GM21447 (cell line): ENCODE data around the gene TBC1D16.
"Not testable (repeated sequence)": the region's sequence is repeated elsewhere in the genome, so short reads cannot be mapped to it uniquely, and the experiment has no call there.

Source experiments
- ATAC-seq: cut with Tn5 transposase; IDR thresholded peaks from one replicate; pipeline ENCODE4 v1.9.1; 2021; ENCODE audit not compliant: unreplicated experiment

The TBC1D16 gene

DNA sequence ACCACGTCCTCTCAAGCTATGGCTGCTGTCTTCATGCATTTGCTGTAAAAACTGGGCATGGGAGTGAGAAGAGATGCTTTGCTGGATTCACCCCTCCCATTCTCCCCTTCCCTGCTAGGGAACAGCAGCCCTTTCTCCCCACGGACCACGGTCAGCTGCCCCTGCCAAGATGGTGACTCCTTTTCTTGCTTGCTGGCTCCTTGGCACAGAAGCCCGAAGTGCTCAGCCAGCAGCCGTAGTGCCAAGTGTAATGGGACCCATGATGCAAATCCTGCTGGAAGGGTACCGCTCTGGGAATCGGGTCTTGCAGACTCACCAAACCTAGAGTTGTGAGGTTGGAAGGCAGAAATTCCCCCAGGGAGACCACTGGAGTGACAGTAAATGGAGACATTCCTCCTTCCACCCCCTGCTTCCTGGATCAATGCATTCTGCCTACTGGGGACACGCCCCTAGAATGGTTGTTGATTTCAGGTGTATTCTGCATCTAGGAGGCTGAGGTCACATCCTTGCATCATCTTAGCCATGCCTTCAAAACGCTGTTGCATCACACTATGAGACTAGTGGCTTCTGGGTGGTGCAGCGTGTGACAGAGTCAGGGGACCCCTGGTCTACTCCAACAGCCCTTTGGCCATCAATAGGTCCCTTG lies 133.4 kb downstream of the TBC1D16 start:
- ATAC-seq, result no peak

DNA sequence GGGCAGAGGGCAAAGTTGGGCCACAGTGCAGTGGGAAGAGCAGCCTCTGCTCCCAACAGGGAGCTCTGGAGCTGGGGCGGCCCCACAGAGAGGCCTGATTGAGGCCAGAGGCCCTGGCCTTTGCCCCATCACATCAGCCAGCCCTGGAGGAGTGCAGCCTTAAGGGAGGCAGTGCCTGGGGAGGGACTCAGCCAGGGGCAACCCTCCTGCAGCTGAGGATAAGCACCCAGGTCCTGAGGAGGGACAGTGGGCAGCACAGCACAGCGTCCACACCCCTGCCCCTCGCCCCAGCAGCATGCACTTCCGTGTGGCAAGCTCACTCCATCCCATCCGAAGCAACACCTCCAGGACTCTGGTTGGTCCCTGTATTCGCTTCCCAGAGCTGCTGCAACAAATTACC lies 134.5 kb downstream of the TBC1D16 start:
- ATAC-seq, result no peak

DNA sequence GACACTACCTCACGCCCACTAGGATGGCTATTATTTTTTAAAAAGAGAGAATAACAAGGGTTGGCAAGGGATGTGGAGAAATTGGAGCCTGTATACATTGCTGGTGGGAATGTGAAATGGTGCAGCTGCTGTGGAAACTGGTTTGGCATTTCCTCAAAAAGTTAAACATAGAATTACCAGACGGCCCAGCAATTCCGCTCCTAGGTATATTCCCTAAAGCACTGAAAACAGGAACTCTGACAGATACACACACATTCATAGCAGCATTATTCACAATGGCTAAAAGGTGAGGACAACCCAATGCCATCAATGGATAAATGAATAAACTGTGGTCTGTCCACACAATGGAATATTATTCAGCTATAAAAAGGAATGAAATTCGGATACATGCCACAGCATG lies 136.1 kb downstream of the TBC1D16 start:
- no peak for ATAC-seq

DNA sequence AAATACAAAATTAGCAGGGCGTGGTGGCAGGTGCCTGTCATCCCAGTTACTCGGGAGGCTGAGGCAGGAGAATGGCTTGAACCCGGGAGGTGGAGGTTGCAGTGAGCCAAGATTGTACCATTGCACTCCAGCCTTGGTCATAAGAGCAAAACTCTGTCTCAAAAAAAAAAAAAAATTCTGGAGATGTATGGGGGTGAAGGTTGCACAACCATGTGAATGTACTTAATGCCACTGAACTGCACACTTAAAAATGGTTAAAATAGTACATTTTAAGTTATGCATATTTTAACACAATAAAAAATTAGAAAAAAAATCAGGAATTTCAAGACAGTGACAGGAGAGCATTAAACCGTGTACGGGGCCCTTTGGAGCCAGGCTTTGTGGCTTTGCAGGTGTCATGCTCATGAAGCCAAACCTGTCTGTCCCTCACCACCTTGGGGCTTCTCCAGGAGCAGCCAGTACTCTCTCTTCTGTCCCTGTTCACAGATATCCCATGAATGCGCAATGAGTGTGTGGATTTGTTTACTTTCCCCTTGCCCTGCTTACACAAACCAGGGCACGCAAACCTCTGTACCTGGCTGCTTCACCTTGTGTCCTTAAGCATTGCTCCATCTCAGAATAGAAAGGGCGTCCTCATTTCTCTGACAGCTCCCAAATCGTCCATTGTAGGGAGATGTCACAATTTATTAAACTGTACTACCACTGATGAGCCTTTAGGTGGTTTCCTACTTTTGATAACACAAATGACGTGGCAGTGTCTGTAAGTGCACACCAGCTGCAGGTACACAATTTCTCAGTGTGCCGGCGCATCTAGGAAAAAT lies 138.2 kb downstream of the TBC1D16 start:
- ATAC-seq, result no peak

DNA sequence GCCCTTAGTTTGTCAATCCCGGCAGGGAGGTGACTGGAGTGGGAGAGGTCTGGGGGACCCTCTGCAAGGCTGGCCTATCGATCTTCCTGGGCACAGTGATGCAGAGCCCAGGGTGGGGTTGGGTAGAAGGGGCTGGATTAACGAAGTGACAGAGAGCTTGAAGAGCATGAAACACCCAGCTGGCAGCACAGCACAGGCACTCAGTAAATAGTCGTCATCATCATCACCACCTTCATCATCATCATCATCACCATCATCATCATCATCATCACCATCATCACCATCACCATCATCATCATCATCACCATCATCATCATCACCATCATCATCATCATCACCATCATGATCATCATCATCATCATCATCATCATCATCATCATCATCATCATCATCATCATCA lies 142.2 kb downstream of the TBC1D16 start:
- not testable (repeated sequence) for ATAC-seq

DNA sequence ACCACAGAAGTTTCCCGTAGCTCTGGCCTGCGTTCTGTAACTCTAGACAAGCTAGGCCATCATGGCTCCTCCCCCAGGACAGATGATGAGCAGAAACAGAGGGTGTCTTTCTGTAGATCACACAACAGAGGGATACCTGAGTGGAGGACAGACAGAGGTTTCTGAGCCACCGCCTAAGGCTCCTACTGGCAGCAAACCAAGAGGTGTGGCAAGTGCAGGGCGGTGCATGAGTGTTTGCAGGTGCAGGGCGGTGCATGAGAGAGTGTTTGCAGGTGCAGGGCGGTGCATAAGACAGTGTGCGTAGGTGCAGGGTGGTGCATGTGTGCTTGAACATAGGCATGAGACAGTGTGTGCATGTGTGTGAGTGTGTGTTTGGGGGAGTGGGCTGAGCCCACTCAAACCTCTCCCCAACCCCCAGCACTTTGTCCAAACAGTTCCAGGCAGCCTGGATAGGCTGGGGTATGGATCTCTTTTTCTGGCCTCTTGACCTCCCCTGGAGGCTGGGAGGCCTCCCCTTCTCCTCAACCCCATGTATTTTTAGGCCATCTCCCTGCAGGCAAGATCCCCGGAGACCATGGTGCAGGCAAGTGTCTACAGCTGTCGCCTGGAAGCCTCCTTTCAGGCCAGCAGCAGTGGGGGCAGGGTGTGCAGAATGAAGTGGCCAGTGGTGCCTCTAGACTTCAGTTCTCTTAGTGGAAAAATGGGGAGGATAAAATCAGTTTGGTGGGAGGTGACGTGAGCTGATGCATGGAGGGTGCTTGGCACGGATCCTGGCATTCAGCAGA lies 143.0 kb downstream of the TBC1D16 start:
- no peak for ATAC-seq

DNA sequence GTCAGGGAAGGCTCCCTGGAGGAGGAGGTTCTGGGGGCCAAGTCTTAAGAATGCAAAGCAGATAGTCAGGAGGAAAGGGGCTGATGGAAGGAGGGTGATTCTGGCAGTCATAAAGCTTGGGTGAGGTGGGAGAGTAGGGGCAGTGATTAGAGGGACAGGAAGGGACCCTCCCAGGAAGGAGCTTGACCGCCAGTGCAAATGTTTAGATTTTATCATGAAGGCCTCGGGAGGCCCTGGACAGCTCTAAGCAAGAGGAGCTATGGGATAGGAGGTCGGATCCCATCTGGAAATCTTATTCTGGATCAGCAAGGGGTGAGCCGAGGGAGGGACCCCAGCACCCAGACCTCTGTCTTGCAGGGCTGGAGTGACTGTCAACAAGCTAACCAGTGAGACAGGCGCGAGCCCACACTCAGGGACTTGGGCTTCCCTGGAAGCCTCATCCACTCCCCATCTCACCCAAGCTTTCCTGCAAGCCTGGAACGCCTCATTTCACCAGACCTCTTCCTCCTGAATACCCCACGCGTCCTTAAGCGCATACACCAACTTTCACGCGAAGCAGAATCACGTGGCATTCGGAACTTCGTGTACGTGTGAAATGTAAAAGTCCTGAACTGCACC lies 144.4 kb downstream of the TBC1D16 start:
- no peak for ATAC-seq

DNA sequence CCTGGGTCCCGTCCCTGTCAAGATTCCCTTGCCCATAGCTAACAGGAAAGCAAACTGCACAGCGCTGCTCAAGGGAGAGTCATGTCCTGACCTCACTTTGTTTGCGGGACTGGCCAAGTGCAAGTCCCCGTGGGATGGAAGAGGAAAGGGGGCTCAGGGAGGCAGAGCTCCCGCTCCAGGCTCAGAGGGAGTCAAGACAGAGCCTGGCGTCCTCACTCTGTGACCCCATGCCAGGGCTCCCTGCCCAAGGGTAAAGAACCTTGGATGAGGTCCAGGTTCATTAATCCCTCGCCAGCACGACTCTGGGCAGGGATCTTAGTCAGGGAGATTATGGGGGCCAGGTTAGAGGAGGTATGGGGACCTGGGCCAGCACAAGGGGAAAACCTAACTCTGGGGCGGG lies 145.0 kb downstream of the TBC1D16 start:
- no peak for ATAC-seq

DNA sequence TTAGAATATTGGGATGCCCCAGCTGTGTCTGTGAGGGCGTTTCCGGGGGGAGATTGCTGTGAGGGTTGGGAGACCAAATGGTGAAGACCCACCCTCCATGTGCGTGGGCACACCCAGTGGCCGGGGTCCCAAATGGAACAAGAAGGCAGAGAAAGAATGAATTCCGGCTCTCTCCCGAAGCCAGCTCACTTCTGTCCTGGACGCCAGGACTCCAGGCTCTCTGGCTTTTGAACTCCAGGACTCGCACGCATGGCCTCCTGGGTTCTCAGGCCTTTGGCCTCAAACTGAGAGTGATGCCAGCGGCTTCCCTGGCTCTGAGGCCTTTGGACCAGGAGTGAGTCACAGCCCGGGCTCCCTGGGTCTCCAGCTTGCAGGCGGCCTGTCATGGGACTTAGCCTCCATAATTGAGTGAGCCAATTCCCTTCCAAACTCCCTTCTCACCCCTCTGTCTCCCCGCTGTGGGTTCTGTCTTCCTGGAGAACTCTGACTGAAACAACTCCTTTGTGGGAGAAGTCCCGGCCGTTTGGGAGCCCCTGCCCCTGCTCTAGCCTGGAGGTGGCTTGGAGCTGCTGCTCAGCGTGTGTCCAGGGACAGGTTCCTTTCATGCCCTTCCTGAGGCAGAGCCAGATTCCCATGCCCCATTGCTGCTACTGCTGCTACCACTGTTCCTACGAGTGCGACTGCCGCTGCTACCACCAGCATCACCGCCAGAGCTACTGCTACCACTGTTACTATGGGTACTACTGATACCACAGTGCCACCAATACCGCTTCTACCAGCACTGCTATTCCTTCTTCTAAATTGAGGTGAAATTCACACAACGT lies 146.6 kb downstream of the TBC1D16 start:
- ATAC-seq, result no peak

DNA sequence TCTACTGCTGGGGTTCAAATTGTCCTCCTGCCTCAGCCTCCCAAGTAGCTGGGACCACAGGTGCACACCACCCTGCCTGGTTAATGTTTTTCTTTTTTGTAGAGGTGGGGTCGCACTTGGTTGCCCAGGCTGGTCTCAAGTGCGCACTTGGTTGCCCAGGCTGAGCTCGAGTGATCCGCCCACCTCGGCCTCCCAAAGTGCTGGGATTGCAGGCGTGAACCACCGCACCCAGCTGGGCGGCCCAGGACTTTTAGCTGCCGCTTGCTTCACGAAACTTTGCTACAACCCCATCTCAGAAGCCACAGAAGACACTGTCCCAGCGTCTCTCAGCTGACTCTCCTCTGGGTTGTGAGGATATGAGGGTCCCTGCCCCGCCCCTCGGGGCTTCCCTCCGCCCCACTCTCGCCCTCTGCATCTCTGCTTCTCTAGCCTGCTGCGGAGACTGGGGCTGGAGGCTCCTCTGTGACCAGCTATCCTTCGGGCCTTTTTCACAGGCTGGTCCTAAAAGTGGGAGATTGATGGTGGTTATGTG lies 147.6 kb downstream of the TBC1D16 start:
- no peak for ATAC-seq

DNA sequence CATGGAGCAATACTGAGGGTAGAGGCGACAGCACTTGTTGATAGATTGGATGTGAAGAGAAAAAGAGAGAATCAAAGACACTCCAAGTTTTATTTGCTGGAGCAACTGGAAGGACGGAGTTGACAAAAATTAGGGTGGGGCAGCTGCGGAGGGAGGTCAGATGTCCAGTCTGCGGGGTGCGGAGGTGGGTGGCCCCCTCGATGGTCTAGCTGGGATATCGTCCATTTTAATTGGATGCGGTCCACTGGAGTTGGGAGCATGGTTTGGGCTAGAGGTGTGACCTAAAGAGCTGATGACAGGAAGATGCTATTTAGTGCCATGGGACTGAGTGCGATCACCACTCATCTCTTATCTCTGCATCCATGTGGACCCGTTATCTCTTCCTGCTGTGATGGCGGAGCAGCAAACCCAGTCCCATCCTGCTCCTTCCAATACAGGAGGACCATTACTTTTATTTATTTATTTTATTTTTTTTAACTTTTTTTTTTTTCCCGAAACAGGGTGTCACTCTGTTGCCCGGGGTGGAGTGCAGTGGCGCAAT lies 148.2 kb downstream of the TBC1D16 start:
- no peak for ATAC-seq

DNA sequence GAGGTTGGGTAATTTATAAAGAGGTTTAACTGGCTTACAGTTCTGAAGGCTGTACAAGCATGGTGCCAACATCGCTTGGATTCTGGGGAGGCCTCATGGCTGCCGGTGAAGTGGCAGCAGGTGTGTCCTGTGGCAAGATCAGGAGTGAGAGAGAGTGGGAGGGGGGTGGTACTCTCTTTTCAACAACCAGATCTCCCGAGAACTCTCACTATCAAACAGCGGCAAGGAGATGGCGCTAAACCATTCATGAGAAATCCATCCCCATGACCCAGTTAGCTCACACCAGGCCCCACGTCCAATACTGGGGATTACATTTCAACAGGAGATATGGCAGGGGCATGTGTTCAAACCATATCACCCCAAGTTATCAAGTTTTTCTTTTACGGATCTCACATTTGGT lies 152.5 kb downstream of the TBC1D16 start:
- ATAC-seq, result no peak
